Activated T-helper 1 cell treated with Interleukin-2 at 50 U/mL for 16 hours (primary cell): ENCODE results near the gene NKX2-3.

ENCODE experiments used
- DNase-seq: peaks from one replicate; pipeline ENCODE4 v3.0.0-alpha.2; 2020; ENCODE audit warnings: low read depth

NKX2-3 gene

GRCh38 chr10:99539120-99539519, 6.4 kb downstream of the NKX2-3 start:
- DNase-seq, result no peak

GRCh38 chr10:99539820-99540219, 7.1 kb downstream of the NKX2-3 start:
- no peak for DNase-seq

GRCh38 chr10:99540306-99540656, 7.5 kb downstream of the NKX2-3 start:
- no peak for DNase-seq

GRCh38 chr10:99540657-99541531, 8.2 kb downstream of the NKX2-3 start:
- no peak for DNase-seq

- DNase-seq, result no peak
These were observed 11.6 kb downstream of the NKX2-3 start for GRCh38 chr10:99544322-99544721.

GRCh38 chr10:99548041-99548530, 15.3 kb downstream of the NKX2-3 start:
- no peak for DNase-seq

- DNase-seq, result no peak
These were observed 18.4 kb downstream of the NKX2-3 start for GRCh38 chr10:99551158-99551557.

GRCh38 chr10:99551616-99552015, 18.9 kb downstream of the NKX2-3 start:
- no peak for DNase-seq

- no peak for DNase-seq
These were observed 22.6 kb downstream of the NKX2-3 start for GRCh38 chr10:99555371-99555770.

- no peak for DNase-seq
These were observed 23.2 kb downstream of the NKX2-3 start for GRCh38 chr10:99555825-99556523.

- no peak for DNase-seq
These were observed 24.3 kb downstream of the NKX2-3 start for GRCh38 chr10:99557044-99557443.

- no peak for DNase-seq
These were observed 26.0 kb downstream of the NKX2-3 start for GRCh38 chr10:99558708-99559107.

- DNase-seq, result peak; percentile 5
These were observed 27.8 kb downstream of the NKX2-3 start for GRCh38 chr10:99560277-99561126.

GRCh38 chr10:99562631-99563030, 29.9 kb downstream of the NKX2-3 start:
- DNase-seq, result no peak

GRCh38 chr10:99564361-99564760, 31.6 kb downstream of the NKX2-3 start:
- no peak for DNase-seq

- DNase-seq, result no peak
These were observed 32.4 kb downstream of the NKX2-3 start for GRCh38 chr10:99565166-99565565.

GRCh38 chr10:99569253-99569939, 36.7 kb downstream of the NKX2-3 start:
- no peak for DNase-seq

- no peak for DNase-seq
These were observed 37.2 kb downstream of the NKX2-3 start for GRCh38 chr10:99569961-99570360.

GRCh38 chr10:99571816-99572215, 39.1 kb downstream of the NKX2-3 start:
- DNase-seq, result no peak

GRCh38 chr10:99573790-99574189, 41.0 kb downstream of the NKX2-3 start:
- DNase-seq, result no peak

- DNase-seq, result no peak
These were observed 47.2 kb downstream of the NKX2-3 start for GRCh38 chr10:99579971-99580370.
